ENCODE results near the gene FUT7.

FUT7 gene

GRCh38 chr9:137056739-137057415 lies 25.0 kb upstream of the FUT7 start:
- DNase-seq (ENCODE audit: extremely low read depth, low read depth), result no peak
- TF ChIP-seq CTCF (IDR thresholded peaks at IDR 0.05; ENCODE audit: low read depth, low read length), result no peak

- no peak; the same call in 1 of the 2 replicates for TF ChIP-seq CTCF (IDR thresholded peaks at IDR 0.05; ENCODE audit: low read depth, low read length)
- DNase-seq (ENCODE audit: extremely low read depth, low read depth), result peak; percentile 71
Observed at GRCh38 chr9:137055385-137056364, 23.8 kb upstream of the FUT7 start.

GRCh38 chr9:137054932-137055384 lies 23.1 kb upstream of the FUT7 start:
- no peak for TF ChIP-seq CTCF (IDR thresholded peaks at IDR 0.05; ENCODE audit: low read depth, low read length)
- no peak for DNase-seq (ENCODE audit: extremely low read depth, low read depth)

GRCh38 chr9:137053944-137054931 lies 22.4 kb upstream of the FUT7 start, which contains the start of gene ENTPD2:
Gene ENTPD2 (minus strand): TSS chr9:137054061. CDS start chr9:137053997, 64 bp downstream.
- no peak for TF ChIP-seq CTCF (IDR thresholded peaks at IDR 0.05; ENCODE audit: low read depth, low read length)
- DNase-seq (ENCODE audit: extremely low read depth, low read depth), result no peak

GRCh38 chr9:137052998-137053943 lies 21.4 kb upstream of the FUT7 start:
- DNase-seq (ENCODE audit: extremely low read depth, low read depth), result no peak
- no peak for TF ChIP-seq CTCF (IDR thresholded peaks at IDR 0.05; ENCODE audit: low read depth, low read length)

GRCh38 chr9:137052293-137052692 lies 20.4 kb upstream of the FUT7 start:
- TF ChIP-seq CTCF (IDR thresholded peaks at IDR 0.05; ENCODE audit: low read depth, low read length), result no peak
- no peak for DNase-seq (ENCODE audit: extremely low read depth, low read depth)
